T-cell (primary cell): ENCODE measurements around the gene WDFY4. TPM values are rescaled to one million over a fixed set of nuclear protein-coding genes. Genes with fewer than 3 reads are reported as not detected.

ENCODE experiments used
- ATAC-seq, 4 experiments: fragments of 200-7000 bp in 3 of 4; fragments of 150-1000 bp in 1 of 4; cut with Tn5 transposase; replicated peaks in 1 of 4; 1 replicate in 3 of 4; 2 replicates in 1 of 4; pipeline ENCODE4 v1.10.0; 2021; ENCODE audit warnings: moderate library complexity in 3 of 4, mild to moderate bottlenecking in 2 of 4, moderate number of reproducible peaks in 1 of 4
- CTCF ChIA-PET, 2 donors: fragments of 300-600 bp; sonication (Branson Sonifier 250); formaldehyde crosslinking; loops; one replicate each; lab custom pipeline; 2022; ENCODE audit warnings: antibody characterized with exemption in 2 of 2; lab: Charles Lee
- POLR2A ChIA-PET, 2 donors: fragments of 300-600 bp; sonication (Branson Sonifier 250); formaldehyde crosslinking; loops; one replicate each; lab custom pipeline; 2022; ENCODE audit warnings: antibody characterized with exemption in 2 of 2; lab: Charles Lee
- DNase-seq, 35 experiments: peaks; one replicate each; pipeline versions ENCODE4 v3.0.0 to v3.0.0-alpha.2; 2013 to 2023
- H3K27ac ChIP-seq: one replicate; pipeline ENCODE4 v1.5.1; 2013; ENCODE audit warnings: low read length
- H3K27me3 ChIP-seq, 2 experiments: replicated peaks in 1 of 2; 1 replicate in 1 of 2; 2 replicates in 1 of 2; pipeline versions ENCODE4 v1.6.1 to v1.7.0; 2013; ENCODE audit warnings: low read length in 1 of 2, mixed read lengths in 1 of 2; ENCODE audit not compliant: control insufficient read depth in 2 of 2, insufficient read depth in 2 of 2; ENCODE audit errors: extremely low read depth in 1 of 2
- H3K36me3 ChIP-seq, 2 donors: 1 replicate in 1 of 2; 2 replicates in 1 of 2; pipeline versions ENCODE4 v1.6.1 to v1.7.0; 2013; ENCODE audit warnings: low read length in 1 of 2; ENCODE audit not compliant: control insufficient read depth in 2 of 2, insufficient read depth in 1 of 2; ENCODE audit errors: extremely low read depth in 1 of 2
- H3K4me1 ChIP-seq, 2 experiments: 1 replicate in 1 of 2; 2 replicates in 1 of 2; pipeline versions ENCODE4 v1.6.1 to v1.7.0; 2013; ENCODE audit warnings: low read length in 2 of 2, mixed read lengths in 1 of 2; ENCODE audit not compliant: insufficient read depth in 2 of 2, control insufficient read depth in 1 of 2; ENCODE audit errors: extremely low read depth in 1 of 2
- H3K4me3 ChIP-seq, 2 donors: 1 replicate in 1 of 2; 2 replicates in 1 of 2; pipeline versions ENCODE4 v1.5.1 to v1.7.0; 2013; ENCODE audit warnings: mild to moderate bottlenecking in 2 of 2, low read length in 1 of 2, moderate library complexity in 1 of 2; ENCODE audit not compliant: control insufficient read depth in 1 of 2; ENCODE audit errors: extremely low read depth in 1 of 2
- H3K9me3 ChIP-seq: 2 replicates; pipeline ENCODE4 v1.7.0; 2013
- H3K27ac Mint-ChIP-seq, 2 donors: one replicate each; pipeline ENCODE4 v1.8.0; 2020 to 2021; ENCODE audit warnings: mild to moderate bottlenecking in 2 of 2, mixed read lengths in 2 of 2
- H3K27me3 Mint-ChIP-seq, 2 donors: one replicate each; pipeline ENCODE4 v1.8.0; 2021 to 2022; ENCODE audit warnings: mixed read lengths in 2 of 2
- H3K36me3 Mint-ChIP-seq: one replicate; pipeline ENCODE4 v1.8.0; 2021; ENCODE audit warnings: mixed read lengths
- H3K4me1 Mint-ChIP-seq, 3 donors: one replicate each; pipeline ENCODE4 v1.8.0; 2020 to 2022; ENCODE audit warnings: mixed read lengths in 3 of 3, mild to moderate bottlenecking in 1 of 3
- H3K4me3 Mint-ChIP-seq, 3 donors: one replicate each; pipeline ENCODE4 v1.8.0; 2020 to 2022; ENCODE audit warnings: mild to moderate bottlenecking in 3 of 3, mixed read lengths in 3 of 3, moderate library complexity in 3 of 3
- H3K9me3 Mint-ChIP-seq, 3 donors: one replicate each; pipeline ENCODE4 v1.8.0; 2020 to 2022; ENCODE audit warnings: mixed read lengths in 3 of 3
- WGBS: methylation state at CpG from one replicate; pipeline ENCODE4 v1.1.5; 2013; ENCODE audit warnings: missing lambda C conversion rate; ENCODE audit not compliant: insufficient coverage; 5-methylcytosine and 5-hydroxymethylcytosine counted together
- total RNA-seq, 35 experiments: library from RNA in 6 of 35; stranded (reverse) in 6 of 35; fragments of 120-200 nt in 1 of 35; gene quantifications; one replicate each; pipeline versions ENCODE4 v1.2.1 to v1.2.4 and lab custom pipeline; 2013 to 2026

Gene WDFY4
- total RNA-seq, 5 donors from 2014 or later (not counting 1 experiment from before 2014, with no cell fraction given): 2.6 to 15.5 (median 4.2) TPM

DNA sequence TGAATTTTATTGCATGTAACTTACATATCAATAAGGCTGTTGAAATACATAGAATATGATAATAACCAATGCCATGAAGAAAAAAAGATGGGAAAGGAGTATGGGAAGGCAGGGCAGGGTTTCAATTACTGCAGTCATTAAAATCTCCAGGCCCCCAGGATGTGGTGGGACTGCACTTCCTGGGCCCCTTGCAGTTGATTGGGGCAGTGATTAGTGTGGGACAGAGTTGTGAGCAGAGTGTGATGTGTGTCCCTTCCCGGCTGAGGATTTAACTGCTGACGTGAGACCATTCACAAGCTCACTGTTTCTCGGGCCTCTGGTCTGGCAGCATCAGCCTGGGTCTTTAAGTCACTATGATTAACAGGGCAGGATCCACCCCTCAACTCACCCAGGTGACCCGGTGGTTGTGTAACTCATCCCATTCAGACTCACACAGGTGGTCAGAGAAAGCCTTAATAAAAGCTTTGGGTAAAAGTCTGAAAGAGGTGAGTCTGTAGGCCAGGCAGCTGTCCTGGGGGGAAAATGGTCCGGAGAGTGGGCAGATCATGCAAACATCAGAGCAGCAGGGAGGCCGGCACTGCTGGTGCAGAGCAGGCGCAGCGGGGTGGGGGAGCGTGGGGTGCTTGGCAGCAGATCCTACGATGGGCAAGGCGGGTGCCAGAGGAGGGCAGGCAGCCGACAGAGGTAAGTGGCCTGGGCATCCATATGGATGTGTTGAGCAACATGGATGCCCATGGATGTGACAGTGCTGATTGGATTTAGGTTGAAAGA is 36.3 kb upstream of the WDFY4 start:
- peaks cover 9 to 16% of the 10 kb centered on the region in 2 donors for H3K27me3 Mint-ChIP-seq
- ChIA-PET POLR2A (no interaction called here), CTCF (interaction anchor here in 1 of 2 donors (1.9 kb wide), 1 partner anchor 8 kb away, joined by 4 read pairs; no protein-coding TSS in a partner anchor)
- no peaks in the 10 kb centered on the region for H3K4me1 ChIP-seq
- H3K9me3 ChIP-seq: no peaks in the 10 kb centered on the region
- no peaks in the 10 kb centered on the region for H3K36me3 ChIP-seq
- H3K4me3 ChIP-seq: no peak overlapping the region
- 91% methylated on average over 10 of the region's 12 CpGs for WGBS
- no peak for DNase-seq
- no peaks in the 10 kb centered on the region for H3K36me3 Mint-ChIP-seq
- H3K27ac Mint-ChIP-seq: no peak overlapping the region
- peaks cover 0 to 2% (median 0%) of the 10 kb centered on the region in 3 donors for H3K4me1 Mint-ChIP-seq
- H3K4me3 Mint-ChIP-seq: no peak overlapping the region
- no peak overlapping the region for H3K27ac ChIP-seq
- no peaks in the 10 kb centered on the region for H3K9me3 Mint-ChIP-seq
- ATAC-seq: no peak
- peaks cover 0 to 6% of the 10 kb centered on the region in 2 experiments for H3K27me3 ChIP-seq

GRCh38 chr10:48649349-48649944 is 35.2 kb upstream of the WDFY4 start:
- ATAC-seq: no peak
- ChIA-PET POLR2A (no interaction called here), CTCF (no interaction called here)
- Histone ChIP-seq H3K9me3 (no peaks in the 10 kb centered on the region), H3K27ac (no peak overlapping the region), H3K4me3 (no peak overlapping the region), H3K4me1 (no peaks in the 10 kb centered on the region), H3K36me3 (no peaks in the 10 kb centered on the region), H3K27me3 (peaks cover 0 to 9% of the 10 kb centered on the region in 2 experiments)
- Mint-ChIP-seq H3K4me3 (no peak overlapping the region), H3K36me3 (no peaks in the 10 kb centered on the region), H3K4me1 (peaks cover 0 to 4% (median 0%) of the 10 kb centered on the region in 3 donors), H3K27me3 (peaks cover 12 to 19% of the 10 kb centered on the region in 2 donors), H3K9me3 (no peaks in the 10 kb centered on the region), H3K27ac (no peak overlapping the region)
- no peak for DNase-seq
- 82% methylated on average over 3 of the region's 7 CpGs for WGBS

DNA sequence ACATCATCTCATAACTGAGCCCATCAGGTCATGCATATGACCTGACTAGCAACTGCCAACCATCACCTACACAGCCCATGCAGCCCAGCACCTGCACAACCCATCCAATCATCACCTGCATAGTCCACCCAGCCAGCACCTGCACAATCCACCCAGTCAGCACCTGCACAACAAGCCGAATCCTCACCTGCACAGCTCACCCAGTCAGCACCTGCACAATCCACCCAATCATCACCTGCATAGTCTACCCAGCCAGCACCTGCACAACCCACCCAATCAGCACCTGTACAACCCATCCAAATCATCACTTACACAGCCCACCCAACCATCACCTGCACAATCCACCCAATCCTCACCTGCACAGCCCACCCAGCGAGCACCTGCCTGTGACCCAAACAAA is 33.4 kb upstream of the WDFY4 start:
- Mint-ChIP-seq H3K36me3 (no peaks in the 10 kb centered on the region), H3K27me3 (peaks cover 17 to 23% of the 10 kb centered on the region in 2 donors), H3K4me1 (peaks cover under 1 to 4% (median under 1%) of the 10 kb centered on the region in 3 donors), H3K4me3 (no peak overlapping the region), H3K9me3 (no peaks in the 10 kb centered on the region), H3K27ac (no peak overlapping the region)
- no peak for ATAC-seq
- 77% methylated on average over 2 of the region's 2 CpGs for WGBS
- no peak for DNase-seq
- CTCF ChIA-PET: no interaction called here
- POLR2A ChIA-PET: no interaction called here
- Histone ChIP-seq H3K9me3 (no peaks in the 10 kb centered on the region), H3K27me3 (peaks cover 0 to 19% of the 10 kb centered on the region in 2 experiments), H3K4me1 (peaks cover 0 to 9% of the 10 kb centered on the region in 2 experiments), H3K4me3 (no peak overlapping the region), H3K36me3 (no peaks in the 10 kb centered on the region), H3K27ac (no peak overlapping the region)

- Mint-ChIP-seq H3K4me1 (peaks cover 3 to 9% (median 6%) of the 10 kb centered on the region in 3 donors), H3K36me3 (no peaks in the 10 kb centered on the region), H3K9me3 (no peaks in the 10 kb centered on the region), H3K27ac (no peak overlapping the region), H3K4me3 (no peak overlapping the region), H3K27me3 (peaks cover 17 to 28% of the 10 kb centered on the region in 2 donors)
- peaks cover 0 to 14% of the 10 kb centered on the region in 2 experiments for H3K4me1 ChIP-seq
- DNase-seq (no peak), ATAC-seq (no peak)
- WGBS: 83% methylated on average over 1 of the region's 4 CpGs
- no peaks in the 10 kb centered on the region for H3K36me3 ChIP-seq
- CTCF ChIA-PET: no interaction called here
- peaks cover 0 to 25% of the 10 kb centered on the region in 2 experiments for H3K27me3 ChIP-seq
- H3K27ac ChIP-seq: no peak overlapping the region
- no peaks in the 10 kb centered on the region for H3K9me3 ChIP-seq
- POLR2A ChIA-PET: no interaction called here
- no peak overlapping the region for H3K4me3 ChIP-seq
Measured at GRCh38 chr10:48651839-48652238, 32.8 kb upstream of the WDFY4 start.

- CTCF ChIA-PET: no interaction called here
Measured at GRCh38 chr10:48652344-48652743, 32.3 kb upstream of the WDFY4 start.

GRCh38 chr10:48653347-48653746 is 31.3 kb upstream of the WDFY4 start:
- H3K9me3 Mint-ChIP-seq: no peaks in the 10 kb centered on the region
- CTCF ChIA-PET: no interaction called here
- H3K27me3 Mint-ChIP-seq: peaks cover 20 to 26% of the 10 kb centered on the region in 2 donors

More at GRCh38 chr10:48652344-48652743, 32.3 kb upstream of the WDFY4 start:
- Histone ChIP-seq H3K36me3 (no peaks in the 10 kb centered on the region), H3K27ac (no peak overlapping the region), H3K4me3 (no peak overlapping the region), H3K9me3 (no peaks in the 10 kb centered on the region), H3K4me1 (peaks cover 0 to 17% of the 10 kb centered on the region in 2 experiments), H3K27me3 (peaks cover 0 to 30% of the 10 kb centered on the region in 2 experiments)
- no peak for ATAC-seq
- H3K4me1 Mint-ChIP-seq: peaks cover 3 to 9% (median 7%) of the 10 kb centered on the region in 3 donors
- no peak overlapping the region for H3K27ac Mint-ChIP-seq
- no peak overlapping the region for H3K4me3 Mint-ChIP-seq
- peaks cover 17 to 28% of the 10 kb centered on the region in 2 donors for H3K27me3 Mint-ChIP-seq
- POLR2A ChIA-PET: no interaction called here
- H3K9me3 Mint-ChIP-seq: no peaks in the 10 kb centered on the region
- WGBS: 100% methylated on average over 1 of the region's 4 CpGs
- no peaks in the 10 kb centered on the region for H3K36me3 Mint-ChIP-seq
- no peak for DNase-seq

More at GRCh38 chr10:48653347-48653746, 31.3 kb upstream of the WDFY4 start:
- no peak overlapping the region for H3K4me3 ChIP-seq
- peaks cover 0 to 17% of the 10 kb centered on the region in 2 experiments for H3K4me1 ChIP-seq
- no peak overlapping the region for H3K4me3 Mint-ChIP-seq
- no peaks in the 10 kb centered on the region for H3K36me3 Mint-ChIP-seq
- ATAC-seq: no peak
- POLR2A ChIA-PET: no interaction called here
- H3K9me3 ChIP-seq: no peaks in the 10 kb centered on the region
- H3K36me3 ChIP-seq: no peaks in the 10 kb centered on the region
- H3K27ac ChIP-seq: no peak overlapping the region
- H3K27ac Mint-ChIP-seq: no peak overlapping the region
- peaks cover 0 to 34% of the 10 kb centered on the region in 2 experiments for H3K27me3 ChIP-seq
- WGBS: 92% methylated on average over 5 of the region's 5 CpGs
- no peak for DNase-seq
- peaks cover 7 to 10% (median 8%) of the 10 kb centered on the region in 3 donors for H3K4me1 Mint-ChIP-seq
